MCF 10A (cell line): Measurements from ENCODE around the gene TXLNG. TPM values are rescaled to one million over a fixed set of nuclear protein-coding genes. Genes with fewer than 3 reads are reported as not detected.

Source experiments
- BruUV-seq: library from RNA; stranded (reverse); fragments of 400-500 nt; replicated peaks from 2 replicates; lab custom pipeline; 2021; lab: Mats Ljungman, UMichigan
- CTCF ChIA-PET: fragments of 300-600 bp; sonication (Branson Sonifier 250); formaldehyde crosslinking; extraction: SDS; loops from one replicate; lab custom pipeline; 2021; ENCODE audit warnings: antibody characterized with exemption, inconsistent platforms; lab: Yijun Ruan, JAX
- POLR2A ChIA-PET: fragments of 300-600, 350-650 bp; sonication (Branson Sonifier 250); formaldehyde crosslinking; extraction: SDS; loops from one replicate; lab custom pipeline; 2020; ENCODE audit warnings: antibody characterized with exemption, inconsistent platforms; lab: Yijun Ruan, JAX
- DNase-seq: peaks from one replicate; pipeline ENCODE4 v3.0.0-alpha.2; 2018; ENCODE audit not compliant: unreplicated experiment
- H3K27ac Mint-ChIP-seq: one replicate; pipeline ENCODE4 v1.8.0; 2022; ENCODE audit warnings: mild to moderate bottlenecking, low read depth, mixed read lengths; ENCODE audit not compliant: unreplicated experiment
- H3K27me3 Mint-ChIP-seq: one replicate; pipeline ENCODE4 v1.8.0; 2022; ENCODE audit warnings: mixed read lengths; ENCODE audit not compliant: insufficient read depth, unreplicated experiment
- H3K36me3 Mint-ChIP-seq: one replicate; pipeline ENCODE4 v1.8.0; 2022; ENCODE audit warnings: mild to moderate bottlenecking, moderate library complexity, mixed read lengths; ENCODE audit not compliant: insufficient read depth, unreplicated experiment
- H3K4me1 Mint-ChIP-seq: one replicate; pipeline ENCODE4 v1.8.0; 2022; ENCODE audit warnings: mixed read lengths; ENCODE audit not compliant: insufficient read depth, unreplicated experiment
- H3K4me3 Mint-ChIP-seq: one replicate; pipeline ENCODE4 v1.8.0; 2022; ENCODE audit warnings: mild to moderate bottlenecking, moderate library complexity, mixed read lengths; ENCODE audit not compliant: unreplicated experiment
- H3K9me3 Mint-ChIP-seq: one replicate; pipeline ENCODE4 v1.8.0; 2022; ENCODE audit warnings: mixed read lengths; ENCODE audit not compliant: unreplicated experiment
- intact Hi-C: fragments of 100-400 bp; cut with micrococcal nuclease; formaldehyde crosslinking; loops from 2 replicates; pipeline ENCODE4 v1.14.1; 2022
- total RNA-seq: library from RNA; stranded (reverse); gene quantifications from 2 replicates; pipeline ENCODE4 v1.2.3, GENCODE V29; 2022
- TF ChIP-seq, protein P1 (sequence below): fragments of 200-600 bp; IDR thresholded peaks from one replicate; pipeline ENCODE4 v1.8.0; 2022; ENCODE audit warnings: antibody characterized with exemption, mild to moderate bottlenecking; ENCODE audit not compliant: unreplicated experiment

Gene TXLNG
- total RNA-seq, 1 experiment from 2014 or later = 43.2 TPM

- Mint-ChIP-seq H3K27ac (no peak overlapping the region), H3K27me3 (no peaks in the 10 kb centered on the region), H3K4me1 (peaks cover 15% of the 10 kb centered on the region), H3K9me3 (no peaks in the 10 kb centered on the region), H3K36me3 (peaks cover 64% of the 10 kb centered on the region), H3K4me3 (no peak overlapping the region)
- ChIA-PET POLR2A (interaction anchor here (0.7 to 2.4 kb wide), 7 partner anchors 8 to 99 kb away, joined by 3 to 31 read pairs (median 3); partner anchors contain the start of gene RBBP7), CTCF (interaction anchor here (0.6 to 5.6 kb wide), 6 partner anchors 12 to 863 kb away, joined by 3 to 41 read pairs (median 4); no protein-coding TSS in a partner anchor)
- TF ChIP-seq, protein P1, sequence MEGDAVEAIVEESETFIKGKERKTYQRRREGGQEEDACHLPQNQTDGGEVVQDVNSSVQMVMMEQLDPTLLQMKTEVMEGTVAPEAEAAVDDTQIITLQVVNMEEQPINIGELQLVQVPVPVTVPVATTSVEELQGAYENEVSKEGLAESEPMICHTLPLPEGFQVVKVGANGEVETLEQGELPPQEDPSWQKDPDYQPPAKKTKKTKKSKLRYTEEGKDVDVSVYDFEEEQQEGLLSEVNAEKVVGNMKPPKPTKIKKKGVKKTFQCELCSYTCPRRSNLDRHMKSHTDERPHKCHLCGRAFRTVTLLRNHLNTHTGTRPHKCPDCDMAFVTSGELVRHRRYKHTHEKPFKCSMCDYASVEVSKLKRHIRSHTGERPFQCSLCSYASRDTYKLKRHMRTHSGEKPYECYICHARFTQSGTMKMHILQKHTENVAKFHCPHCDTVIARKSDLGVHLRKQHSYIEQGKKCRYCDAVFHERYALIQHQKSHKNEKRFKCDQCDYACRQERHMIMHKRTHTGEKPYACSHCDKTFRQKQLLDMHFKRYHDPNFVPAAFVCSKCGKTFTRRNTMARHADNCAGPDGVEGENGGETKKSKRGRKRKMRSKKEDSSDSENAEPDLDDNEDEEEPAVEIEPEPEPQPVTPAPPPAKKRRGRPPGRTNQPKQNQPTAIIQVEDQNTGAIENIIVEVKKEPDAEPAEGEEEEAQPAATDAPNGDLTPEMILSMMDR = no peak
- no TSS peak for BruUV-seq
- DNase-seq = no peak
- intact Hi-C loops = no loop called here
Observed at GRCh38 chrX:16839219-16839851, 53.1 kb downstream of the TXLNG start.

DNA sequence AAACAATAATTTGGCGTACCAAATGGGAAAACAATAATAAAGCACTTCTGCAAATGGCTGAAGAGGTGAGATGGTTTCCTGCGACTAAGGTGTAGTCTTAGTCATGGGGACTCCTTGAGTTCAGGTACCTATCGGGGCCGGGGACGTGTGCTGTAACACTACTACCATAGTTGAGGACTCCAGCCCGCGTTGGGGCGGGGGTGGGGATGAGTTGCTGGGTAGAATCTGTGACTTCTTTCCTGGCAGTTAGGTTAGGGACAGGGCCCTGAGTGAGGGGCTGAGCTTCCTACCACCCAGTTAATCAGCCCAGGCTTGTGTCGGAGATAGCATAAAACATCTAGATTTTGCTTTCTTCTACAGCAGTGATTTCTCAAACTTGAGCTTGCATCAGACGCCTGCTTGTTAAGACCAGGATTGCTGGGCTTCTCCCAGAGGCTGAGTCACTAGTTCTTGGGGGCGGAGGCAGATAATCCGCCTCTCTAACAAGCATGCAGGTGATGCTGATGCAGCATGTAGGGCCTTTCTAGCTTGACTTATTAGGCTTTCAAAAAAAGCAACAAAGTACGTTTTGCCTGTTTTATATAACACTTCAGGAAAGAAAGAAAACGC is 53.7 kb downstream of the TXLNG start:
- peaks cover 15% of the 10 kb centered on the region for H3K4me1 Mint-ChIP-seq
- ChIA-PET POLR2A (interaction anchor here (0.7 to 2.4 kb wide), 8 partner anchors 9 to 98 kb away, joined by 3 to 31 read pairs (median 3); partner anchors contain the start of gene RBBP7), CTCF (interaction anchor here (0.6 to 5.6 kb wide), 6 partner anchors 12 to 1380 kb away, joined by 3 to 41 read pairs (median 4); no protein-coding TSS in a partner anchor)
- peak; percentile 88 for DNase-seq
- H3K27ac Mint-ChIP-seq = no peak overlapping the region
- BruUV-seq = no TSS peak
- peaks cover 66% of the 10 kb centered on the region for H3K36me3 Mint-ChIP-seq
- TF ChIP-seq, protein P1 = no peak
- H3K9me3 Mint-ChIP-seq = no peaks in the 10 kb centered on the region
- intact Hi-C loops = loop anchor here (1.0 kb wide), 1 partner anchor 30 kb away; the partner anchor contains the start of gene RBBP7
- H3K4me3 Mint-ChIP-seq = no peak overlapping the region
- H3K27me3 Mint-ChIP-seq = no peaks in the 10 kb centered on the region

DNA sequence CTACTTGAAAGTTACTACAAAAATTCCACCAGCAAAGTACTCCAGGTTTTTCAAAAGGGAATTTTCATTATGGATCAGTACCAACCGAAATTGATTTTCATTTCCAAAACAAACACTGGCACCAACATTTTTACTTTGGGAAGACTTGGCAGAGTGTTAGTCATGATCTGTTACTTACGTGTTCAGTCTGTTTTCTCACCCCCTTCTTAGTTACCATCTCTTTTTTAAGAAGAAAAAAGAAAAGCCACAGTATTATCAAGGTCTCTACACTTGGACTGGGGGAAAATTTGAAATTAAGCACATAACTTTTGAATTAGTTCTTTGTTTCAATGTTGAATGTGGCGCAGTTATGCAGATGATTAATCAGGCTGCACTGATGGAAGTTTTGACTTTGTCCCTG is 56.4 kb downstream of the TXLNG start:
- Mint-ChIP-seq H3K4me3 (no peak overlapping the region), H3K9me3 (no peaks in the 10 kb centered on the region), H3K27ac (no peak overlapping the region), H3K27me3 (no peaks in the 10 kb centered on the region), H3K4me1 (peaks cover 15% of the 10 kb centered on the region), H3K36me3 (peaks cover 72% of the 10 kb centered on the region)
- POLR2A ChIA-PET = interaction anchor here (0.5 to 1.6 kb wide), 5 partner anchors 10 to 207 kb away, joined by 3 to 9 read pairs (median 3); no protein-coding TSS in a partner anchor
- TF ChIP-seq, protein P1 = no peak
- no peak for DNase-seq
- TSS peak; percentile 19 for BruUV-seq
- CTCF ChIA-PET = interaction anchor here (2.5 kb wide), 1 partner anchor 204 kb away, joined by 6 read pairs; no protein-coding TSS in a partner anchor
- intact Hi-C loops = no loop called here
